Measurements from ENCODE around the gene NACC2.

NACC2 gene

DNA sequence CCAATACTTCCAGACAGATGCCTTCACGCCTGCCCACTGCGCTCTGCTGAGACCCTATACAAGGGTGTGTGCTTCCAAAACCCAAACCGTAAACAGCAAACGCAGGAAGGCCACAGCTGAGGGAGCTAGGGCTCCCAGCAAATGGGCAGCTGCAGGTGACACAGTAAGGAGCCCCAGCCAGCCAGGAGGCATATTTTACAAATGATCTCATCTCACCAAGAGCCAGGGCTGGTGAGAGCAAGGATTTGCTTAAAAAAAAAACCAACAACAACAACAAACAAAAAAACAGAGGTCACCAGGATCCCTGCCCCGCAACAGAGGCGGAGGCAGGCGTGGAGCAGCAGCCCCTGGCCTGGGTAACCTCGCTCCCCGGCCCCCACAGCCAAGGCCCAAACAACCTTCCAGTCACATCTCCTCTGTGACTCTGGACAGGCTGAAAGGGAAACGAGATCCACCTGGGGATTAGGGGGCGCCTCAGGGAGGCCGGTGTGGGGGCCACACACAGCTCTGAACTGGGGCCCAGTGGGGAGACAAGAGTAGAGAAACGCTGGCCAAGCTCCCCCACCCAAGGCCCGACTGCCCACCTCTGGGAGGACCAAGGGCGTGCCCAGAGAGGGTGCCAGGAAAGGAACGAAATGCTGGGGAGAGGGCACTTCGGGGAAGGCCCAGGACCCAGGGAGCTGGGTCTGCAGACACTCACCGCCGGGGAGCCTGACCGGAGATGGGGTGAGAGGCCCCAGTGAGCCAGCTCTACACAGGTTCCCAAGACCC, 3.3 kb downstream of the NACC2 start:
- no peak for FAIRE-seq

DNA sequence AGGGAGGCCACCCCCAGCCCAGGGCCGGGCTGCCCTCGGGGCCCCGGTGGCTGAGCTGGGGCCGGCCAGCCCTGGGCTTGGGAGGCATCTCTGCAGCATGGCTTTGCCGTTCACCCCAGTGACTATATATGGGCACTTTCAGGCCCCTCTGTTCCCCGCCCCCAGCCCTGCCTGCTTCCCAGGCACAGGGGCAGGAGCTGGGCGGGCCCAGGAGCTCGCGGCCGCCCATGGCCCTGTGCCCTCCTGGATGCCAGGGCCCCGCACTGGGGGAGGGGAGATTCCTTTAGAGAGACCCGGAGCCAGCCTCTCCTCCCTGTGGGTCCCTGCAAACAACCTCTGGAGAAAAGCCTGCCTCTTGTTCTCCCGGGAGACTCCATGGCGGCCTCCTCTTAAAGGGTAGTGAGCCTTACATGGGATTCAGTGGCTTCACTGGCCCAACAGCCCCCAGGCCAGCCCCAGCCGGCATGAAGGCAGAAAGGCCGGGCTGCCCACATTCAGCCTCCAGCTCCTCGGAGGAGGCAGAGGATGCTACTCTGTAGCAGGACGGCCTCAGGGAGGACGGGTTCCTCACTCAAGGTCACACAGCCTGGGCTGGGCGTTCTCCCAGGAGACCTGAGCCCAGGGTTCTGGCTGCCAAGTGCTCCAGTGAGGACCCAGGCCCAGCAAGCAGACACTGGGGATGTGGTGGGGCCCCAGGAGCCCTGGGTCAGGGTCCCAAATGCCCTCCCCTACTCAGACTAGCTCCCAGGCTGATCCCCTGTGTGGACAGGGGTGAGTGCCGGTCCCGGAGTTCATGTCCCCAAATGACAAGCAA, 4.1 kb downstream of the NACC2 start:
- no peak for FAIRE-seq

DNA sequence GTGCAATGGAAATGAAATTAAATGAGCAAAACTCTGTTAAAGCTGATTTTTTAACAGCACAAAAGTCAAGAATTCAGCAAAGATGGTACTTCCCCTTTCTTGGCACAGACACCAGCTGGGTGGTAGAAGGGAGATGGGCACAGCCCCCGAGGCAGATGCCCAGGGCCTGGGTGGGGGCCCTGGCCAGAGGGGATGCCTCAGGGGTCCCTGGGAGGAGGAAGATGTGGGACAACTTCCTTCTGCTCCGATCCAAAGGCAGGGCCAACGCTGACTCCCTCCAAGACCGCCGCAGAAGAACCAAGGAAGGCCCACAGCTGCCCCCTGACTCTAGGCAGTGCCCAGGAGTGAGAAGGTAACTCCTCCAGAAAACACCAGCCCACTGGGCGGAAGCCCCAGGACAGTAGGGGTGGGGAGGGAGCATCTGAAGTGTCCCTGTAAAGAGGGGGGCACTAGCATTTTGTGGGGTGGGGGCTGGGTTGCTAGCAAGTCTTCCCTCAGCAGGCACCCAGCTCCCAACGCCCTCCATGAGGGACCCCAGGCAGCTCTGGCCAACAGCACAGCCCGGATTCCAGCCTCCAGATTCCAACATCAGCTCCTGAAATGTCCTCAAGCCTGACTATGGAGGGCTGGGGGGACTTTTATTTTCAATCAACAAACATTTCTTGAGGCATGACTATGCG, 4.9 kb downstream of the NACC2 start:
- no peak for FAIRE-seq

DNA sequence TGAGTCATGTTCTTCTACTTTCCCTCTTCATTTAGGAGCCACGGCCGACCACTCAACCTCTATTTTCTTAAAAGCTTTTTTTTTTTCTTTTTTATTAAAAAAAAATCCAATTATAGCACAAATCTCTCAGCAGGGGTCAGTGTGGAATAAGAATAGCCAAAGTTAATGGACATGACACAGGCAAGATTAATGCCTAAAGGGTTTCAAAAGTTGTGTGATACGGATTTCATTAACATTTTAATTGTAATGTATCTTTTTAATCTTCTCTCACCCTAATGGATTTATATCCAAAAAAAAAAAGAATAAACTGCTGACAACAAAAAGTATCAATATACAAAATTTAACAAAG, 5.4 kb downstream of the NACC2 start:
- peak; percentile 85 for FAIRE-seq

DNA sequence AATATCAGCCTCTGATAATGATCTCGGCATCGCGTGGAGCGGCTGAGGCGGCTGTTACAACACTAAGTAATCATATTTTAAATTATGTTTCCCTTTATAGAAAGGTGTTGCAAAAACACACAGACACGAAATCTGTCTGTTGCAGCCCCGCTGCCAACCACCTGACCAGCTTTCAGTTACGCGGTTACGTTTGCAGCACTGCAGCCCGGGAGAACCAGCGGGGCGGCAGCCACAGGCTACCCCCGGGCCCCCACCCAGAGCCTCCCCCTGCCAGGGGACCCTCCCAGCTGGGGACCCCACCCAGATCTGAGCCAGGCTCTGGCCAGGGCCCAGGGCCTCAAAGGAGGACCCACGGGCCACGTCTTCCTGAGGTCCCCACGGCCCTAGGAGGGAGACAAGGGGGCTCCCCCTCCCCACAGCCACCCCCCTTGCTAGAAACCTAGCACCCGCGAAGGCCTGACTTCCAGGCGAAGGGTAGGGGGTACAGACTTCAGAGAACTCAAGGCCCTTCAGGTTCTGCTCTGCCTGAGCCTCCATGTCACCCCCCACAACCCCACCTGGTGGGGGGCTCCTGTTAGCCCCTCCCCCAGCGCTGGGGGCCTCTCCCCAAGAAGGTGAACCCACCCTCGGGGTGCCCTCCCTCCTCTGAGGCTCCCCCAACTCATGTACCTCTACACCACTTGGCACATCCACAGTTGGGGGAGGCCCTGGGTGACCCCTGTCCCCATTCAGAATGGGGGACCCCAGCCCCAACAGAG, 6.0 kb downstream of the NACC2 start:
- no peak for FAIRE-seq

DNA sequence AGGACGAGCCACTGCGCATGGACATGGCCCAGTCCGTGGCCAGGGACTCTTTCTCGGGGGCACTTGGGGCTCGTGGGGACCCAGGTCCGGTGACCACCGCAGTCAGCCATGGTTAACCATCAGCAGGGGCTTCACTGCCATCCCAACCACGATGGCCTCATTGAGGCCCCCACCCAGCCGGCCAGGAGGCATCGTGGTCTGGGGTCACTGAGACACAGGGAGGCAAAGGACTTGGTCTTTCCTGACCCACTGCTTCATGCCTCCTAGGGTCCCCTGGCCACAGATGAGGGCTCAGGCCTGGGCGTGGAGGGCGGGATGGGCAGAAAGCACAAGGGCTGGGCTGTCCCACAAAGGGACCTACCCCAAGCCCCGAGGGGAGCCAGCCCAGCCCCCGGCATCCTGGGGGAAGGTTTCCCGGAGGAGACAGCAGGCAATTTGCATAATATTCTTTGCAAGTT, 6.6 kb downstream of the NACC2 start:
- no peak for FAIRE-seq

DNA sequence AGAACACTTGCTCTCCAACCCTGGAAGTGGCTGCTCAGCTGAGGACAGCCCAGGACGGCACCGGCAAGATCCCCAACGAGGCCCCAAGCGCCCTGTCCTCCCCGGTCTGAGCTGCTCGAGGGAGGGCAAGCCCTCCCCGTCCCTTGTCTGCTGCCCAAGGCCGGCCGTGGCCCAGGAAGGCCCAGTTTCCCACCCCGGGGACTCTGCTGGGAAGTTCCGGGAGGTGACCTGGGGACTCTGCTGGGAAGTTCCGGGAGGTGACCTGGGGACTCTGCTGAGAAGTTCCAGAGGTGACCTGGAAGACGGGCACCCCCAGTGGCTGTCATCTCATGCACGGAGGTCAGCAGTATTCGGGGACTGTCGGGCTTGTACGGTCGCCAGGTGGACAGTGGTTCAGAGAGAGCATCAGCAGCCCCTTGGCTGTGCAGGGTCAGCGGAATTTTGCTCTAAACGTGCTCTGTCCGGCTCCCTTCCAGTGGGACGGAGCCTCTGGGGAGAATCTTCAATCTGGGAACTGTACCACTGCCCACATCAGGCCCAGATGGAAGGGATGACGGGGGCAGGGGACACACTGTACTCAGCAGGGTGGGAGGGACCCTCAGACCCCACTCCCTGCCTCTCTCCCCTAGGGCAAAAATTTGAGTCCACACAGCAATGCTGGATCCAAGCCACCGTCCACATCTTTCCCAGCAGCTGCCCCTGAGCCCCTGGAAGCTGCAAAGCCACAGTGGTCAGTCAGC, 7.2 kb downstream of the NACC2 start:
- no peak for FAIRE-seq

DNA sequence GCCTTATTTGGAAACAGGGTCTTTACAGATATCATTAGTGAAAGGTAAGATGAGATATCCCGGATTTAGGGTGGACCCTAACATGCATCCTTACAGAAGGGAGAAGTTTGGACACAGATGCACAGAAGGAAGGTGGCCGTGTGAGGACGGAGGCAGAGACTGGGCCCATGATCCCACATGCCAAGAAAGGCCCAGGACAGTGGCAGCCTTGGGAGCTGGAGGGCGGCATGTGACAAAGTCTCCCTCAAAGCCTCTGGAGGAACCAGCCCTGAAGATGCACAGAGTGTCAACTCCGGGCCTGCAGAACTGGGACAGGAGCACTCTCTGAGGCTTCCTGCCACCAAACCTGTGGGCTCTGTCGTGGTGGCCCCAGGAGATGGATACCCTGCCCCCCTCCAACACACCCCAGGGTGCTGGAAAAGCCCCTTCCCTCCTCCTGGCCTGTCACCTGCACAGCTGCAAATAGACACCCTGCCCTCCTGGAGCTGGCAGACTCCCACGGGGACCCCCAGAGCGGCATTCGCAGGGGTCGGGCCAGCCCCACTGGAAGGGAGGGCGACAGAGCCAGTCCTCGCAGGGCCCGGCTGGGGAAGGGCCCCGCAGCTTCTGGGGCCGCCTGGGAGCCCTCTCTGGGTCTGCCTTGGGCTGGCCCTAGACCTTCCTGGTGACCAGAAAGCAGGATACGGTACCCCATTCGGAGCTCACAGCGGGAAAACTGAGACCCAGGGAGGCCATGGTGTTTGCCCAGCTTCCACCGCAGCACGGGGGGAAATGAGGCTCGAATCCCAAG, 7.9 kb downstream of the NACC2 start:
- FAIRE-seq = no peak

DNA sequence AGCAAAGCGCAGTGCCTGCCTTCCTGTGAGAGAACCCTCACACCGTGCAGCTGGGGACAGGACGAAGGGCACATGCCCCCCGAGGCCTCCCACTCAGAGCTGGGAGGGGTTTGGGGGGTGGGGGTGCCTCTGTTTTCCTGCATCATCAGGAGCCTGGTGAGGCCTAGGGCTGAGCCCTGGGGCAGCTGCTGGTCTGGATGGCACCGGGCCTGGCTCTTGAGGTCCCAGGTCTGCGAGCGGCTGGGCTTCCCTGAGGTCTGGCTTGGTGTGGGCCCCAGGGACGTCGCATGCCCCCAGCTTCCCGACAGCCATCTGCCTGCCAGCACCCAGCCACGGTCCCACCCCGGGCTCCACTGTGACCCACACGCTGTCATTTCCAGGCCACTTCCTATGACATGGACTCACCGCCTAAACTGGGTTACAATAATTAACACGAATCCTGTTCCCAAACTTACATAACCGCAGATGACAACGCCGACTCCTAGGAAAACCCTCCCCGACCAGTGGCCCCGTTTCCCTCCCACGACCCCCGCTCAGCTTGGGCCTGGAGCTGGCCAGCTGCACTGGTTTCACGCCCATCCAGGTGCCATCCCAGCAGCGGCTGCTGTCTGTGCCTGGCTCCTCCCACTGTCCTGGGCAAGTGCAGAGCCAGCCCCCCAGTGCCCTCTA, 8.7 kb downstream of the NACC2 start:
- FAIRE-seq = no peak

DNA sequence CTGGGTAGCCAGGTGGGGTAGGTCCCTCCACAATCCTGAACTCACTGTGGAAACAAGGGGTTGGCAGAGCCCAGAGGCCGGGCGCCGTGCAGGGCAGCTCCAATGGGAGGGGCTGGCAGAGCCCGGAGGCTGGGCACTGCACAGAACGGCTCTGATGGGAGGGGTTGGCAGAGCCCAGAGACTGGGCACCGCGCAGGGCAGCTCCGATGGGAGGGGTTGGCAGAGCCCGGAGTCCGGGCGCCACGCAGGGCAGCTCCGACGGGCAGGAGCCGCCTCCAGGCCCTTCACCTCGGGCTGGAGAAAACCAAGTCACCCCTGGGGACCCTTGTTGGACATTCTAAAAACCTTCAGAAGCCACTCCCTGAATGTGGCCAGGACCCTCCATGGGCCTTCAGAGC, 9.3 kb downstream of the NACC2 start:
- FAIRE-seq = no peak

DNA sequence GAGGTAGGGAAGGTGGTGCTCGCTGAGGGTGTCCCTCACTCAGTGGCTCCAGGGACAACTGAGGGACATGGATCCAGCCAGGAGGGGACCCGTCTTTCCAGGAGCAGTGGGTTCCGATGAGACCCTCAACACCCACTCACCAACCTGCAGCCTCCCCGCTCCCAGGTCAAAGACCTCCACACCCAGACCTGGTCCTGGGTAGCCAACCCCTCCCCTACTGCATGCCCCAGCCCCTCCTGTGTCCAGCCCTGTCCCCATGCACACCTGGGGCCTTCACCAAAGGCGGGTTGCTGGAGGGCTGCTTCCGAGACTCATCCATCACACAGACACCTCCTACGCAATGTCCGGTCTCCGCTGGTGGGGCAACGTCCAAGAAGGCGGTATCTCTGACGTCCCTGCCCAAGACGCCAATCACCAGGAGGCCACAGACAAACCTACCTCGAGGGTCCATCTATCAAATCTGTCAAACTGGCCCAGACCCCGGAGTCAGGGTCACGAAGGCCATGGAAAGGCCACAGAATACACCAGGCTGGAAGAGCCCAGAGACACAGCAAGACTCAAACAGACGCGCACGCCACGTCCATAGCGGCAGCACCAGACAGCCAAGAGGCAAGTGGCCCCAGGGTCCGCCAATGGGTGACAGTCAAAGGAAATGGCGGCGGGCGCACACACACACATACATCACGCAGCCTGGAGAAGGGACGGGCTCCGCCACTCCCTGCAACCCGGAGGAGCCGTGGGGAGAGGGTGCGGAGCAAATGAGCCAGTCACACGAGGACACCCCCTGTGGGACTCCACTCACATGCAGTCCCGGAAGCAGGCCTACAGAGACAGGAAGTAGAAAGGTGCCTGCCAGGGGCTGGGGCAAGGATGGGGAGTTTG, 10.8 kb downstream of the NACC2 start:
- FAIRE-seq = no peak

DNA sequence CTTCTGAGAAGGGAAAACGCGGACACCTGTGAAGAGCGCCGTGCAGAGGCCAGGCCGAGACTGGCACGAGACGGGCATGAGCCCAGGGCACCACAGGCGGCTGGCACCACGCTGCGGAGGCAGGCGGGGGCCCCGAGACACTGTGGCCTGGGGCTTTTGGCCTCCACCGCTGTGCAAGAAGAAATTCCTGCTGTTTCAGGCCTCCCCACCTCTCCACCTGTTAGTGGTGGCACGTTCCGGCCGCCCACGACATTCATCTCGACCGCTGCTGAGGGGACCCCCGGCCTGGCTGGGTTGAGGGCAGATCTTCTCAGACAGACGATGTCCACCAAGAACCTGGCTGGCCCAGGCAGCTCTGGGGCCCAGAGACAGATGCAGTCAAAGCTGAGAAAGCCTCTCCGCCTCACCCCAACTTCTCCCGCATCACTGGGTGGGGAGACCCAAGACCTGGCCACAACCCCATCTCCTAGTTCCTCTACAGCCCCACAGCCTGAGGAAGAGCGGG, 11.5 kb downstream of the NACC2 start:
- FAIRE-seq = no peak

DNA sequence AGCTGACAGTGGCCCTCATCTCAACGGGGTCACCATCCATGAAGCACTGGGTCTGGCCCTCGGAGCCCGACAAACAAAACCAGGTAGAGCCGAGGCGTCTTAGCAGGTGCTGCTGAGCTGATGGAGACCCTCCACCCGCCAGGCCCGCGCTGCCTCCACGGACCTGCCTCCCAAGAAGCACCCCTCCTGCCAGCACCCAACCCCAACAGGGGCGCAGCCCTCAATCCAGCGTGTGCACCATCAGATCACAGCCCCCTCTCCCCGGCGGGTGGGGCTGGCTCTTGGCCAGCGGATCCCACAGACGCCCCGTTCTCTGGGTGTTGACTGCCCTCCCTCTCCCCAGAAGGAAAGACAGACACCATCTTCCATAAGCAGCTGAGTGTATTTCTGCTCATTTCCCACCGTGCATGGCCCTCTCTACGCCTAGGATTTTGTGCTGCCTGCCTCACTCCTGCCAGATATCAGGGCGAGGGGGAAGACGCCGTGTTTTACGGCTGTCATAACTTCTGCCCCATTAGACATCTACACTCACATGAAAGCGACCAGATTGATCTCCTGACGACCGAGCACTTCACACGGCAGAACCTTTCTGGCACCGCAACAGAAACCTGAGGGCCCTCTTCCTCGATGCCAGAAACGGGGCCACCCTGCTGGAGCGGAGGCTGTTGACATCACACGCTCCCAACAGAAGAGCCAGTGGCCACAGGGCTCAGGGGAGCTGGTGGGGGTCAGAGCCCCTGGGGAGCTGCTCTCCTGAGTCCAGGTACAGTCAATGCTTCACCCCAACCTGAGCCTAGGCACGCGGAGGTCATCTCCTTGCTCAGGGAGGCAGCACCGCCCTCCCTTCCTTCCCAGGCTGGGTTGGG, 12.4 kb downstream of the NACC2 start:
- no peak for FAIRE-seq

DNA sequence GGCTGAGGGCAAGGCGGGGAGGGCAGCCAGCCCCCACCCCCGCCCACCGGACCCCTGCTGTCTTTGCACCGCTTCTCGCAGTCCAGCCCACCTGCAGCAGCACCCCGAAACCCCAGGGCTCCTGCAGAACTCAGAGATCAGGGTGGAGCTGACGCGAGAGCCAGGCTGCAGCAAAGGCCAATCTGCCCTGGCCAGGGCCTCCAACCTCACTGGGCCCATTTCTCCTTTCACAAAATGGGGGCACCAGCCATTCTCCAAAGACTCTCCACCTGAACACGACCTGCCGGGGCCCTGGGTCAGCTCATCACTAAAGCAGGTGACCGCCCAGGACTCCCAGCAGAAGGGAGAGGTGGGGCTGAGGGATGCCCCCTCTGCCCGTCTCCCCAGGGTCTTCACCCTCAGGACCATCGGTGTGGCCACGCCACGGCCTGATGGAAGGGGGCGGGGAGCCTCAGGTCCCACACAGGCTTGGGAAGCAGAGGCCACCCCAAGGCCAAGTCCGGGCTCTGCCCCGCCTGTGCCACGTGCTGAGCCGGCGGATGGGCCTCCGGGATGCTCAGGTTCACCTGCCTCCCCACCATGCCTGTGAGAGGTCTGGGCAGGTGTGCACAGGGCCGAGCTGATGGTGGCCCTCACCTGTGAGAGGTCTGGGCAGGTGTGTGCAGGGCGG, 13.1 kb downstream of the NACC2 start:
- FAIRE-seq = no peak

DNA sequence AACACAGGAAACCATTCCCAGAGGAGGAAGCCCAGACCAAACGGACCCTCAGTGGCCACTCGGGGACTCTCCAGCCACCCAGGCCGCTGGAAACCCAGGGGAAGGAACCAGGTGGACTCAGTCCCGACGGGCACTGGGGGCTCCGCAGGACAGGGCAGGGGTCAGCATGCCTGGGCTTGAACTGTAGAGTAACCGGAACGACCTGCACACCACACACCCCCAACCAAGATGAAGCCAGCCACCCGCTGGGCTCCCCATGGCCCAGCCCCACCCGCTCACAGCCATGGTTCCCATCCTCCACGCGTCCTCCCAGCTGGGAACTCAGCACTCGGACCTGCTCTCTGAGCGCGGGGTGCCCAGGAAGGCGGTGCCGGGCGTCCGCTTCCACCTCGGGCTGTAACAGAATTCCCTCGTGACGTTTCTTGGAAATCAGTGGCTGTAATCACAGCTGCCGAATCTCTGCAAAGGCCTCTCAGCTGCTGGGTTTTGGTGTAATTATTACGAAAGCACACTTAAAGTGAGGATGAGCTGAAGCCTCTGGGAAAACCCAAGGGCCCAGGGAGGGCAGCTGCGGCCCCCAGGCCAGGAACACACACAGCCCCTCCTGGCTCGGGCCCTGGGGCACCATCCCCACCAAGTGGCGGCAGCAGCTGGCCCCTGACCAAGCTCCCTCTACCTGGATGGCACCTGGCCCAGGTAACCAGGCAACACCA, 13.8 kb downstream of the NACC2 start:
- no peak for FAIRE-seq

DNA sequence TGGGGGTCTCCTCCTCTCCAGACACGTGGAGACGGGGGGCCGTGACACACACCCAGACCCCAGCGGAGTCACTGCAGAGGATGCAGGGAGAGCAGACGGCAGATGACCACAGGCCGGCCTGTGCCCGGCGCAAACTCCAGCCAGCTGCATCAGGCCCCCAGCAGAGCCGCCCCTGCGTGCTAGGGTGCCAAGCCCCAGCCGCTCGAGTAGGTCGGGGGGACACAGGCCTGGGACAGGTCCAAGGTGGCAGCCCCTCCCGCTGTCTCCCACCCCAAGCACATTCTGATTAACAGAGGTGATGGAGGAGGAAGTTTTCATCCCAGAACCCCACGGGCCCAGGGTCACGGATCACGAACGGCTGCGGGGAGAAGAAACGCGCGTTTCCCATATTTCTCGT, 14.4 kb downstream of the NACC2 start:
- no peak for FAIRE-seq

DNA sequence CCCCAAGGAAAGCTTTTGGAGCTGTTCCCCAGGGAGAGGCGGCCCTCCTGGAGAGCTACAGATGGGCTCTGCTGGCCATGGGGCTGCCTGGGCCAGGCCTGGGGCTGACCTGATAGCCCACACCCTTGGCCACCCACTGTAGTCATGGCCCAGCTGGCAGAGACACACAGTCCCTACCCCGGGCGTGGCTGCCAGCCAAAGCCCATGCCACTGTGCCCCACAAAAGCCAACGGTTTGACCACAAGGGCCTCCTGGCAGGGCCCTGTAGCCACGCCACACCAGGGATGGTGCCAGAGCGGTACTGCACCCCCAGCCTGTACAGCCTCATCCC, 15.2 kb downstream of the NACC2 start:
- no peak for FAIRE-seq
